OCI-LY1 (cell line): Measurements from ENCODE around the gene NKAIN4.

Experiments
- H2AFZ ChIP-seq: fragments of 200-600 bp; sonication (generic), shearing (Covaris generic); 2 replicates; pipeline ENCODE4 v1.6.0; 2014; ENCODE audit warnings: antibody characterized with exemption, mild to moderate bottlenecking, low read length
- H3F3A ChIP-seq: fragments of 200-600 bp; sonication (generic), shearing (Covaris generic); 2 replicates; pipeline ENCODE4 v1.6.0; 2014; ENCODE audit warnings: mild to moderate bottlenecking, antibody characterized with exemption, low read length, moderate library complexity; ENCODE audit not compliant: insufficient read depth
- H3K27ac ChIP-seq: fragments of 200-600 bp; sonication (generic); 2 replicates; pipeline ENCODE4 v1.5.1; 2014; ENCODE audit warnings: low read length, mixed run types, mild to moderate bottlenecking, low read depth; ENCODE audit not compliant: poor library complexity, severe bottlenecking
- H3K27me3 ChIP-seq: fragments of 200-600 bp; sonication (generic); 2 replicates; pipeline ENCODE4 v1.6.0; 2014; ENCODE audit warnings: antibody characterized with exemption, mild to moderate bottlenecking, low read length, moderate library complexity; ENCODE audit not compliant: insufficient read depth
- H3K36me3 ChIP-seq: fragments of 200-600 bp; sonication (generic); 2 replicates; pipeline ENCODE4 v1.6.1; 2014; ENCODE audit warnings: mild to moderate bottlenecking, antibody characterized with exemption, low read length, moderate library complexity, mixed read lengths; ENCODE audit not compliant: insufficient read depth
- H3K4me1 ChIP-seq: fragments of 200-600 bp; sonication (generic); 2 replicates; pipeline ENCODE4 v1.5.1; 2014; ENCODE audit warnings: mild to moderate bottlenecking, low read length, moderate library complexity; ENCODE audit not compliant: insufficient read depth, severe bottlenecking
- H3K4me2 ChIP-seq: fragments of 200-600 bp; sonication (generic), shearing (Covaris generic); 2 replicates; pipeline ENCODE4 v1.6.1; 2014; ENCODE audit warnings: low read length
- H3K4me3 ChIP-seq: fragments of 200-600 bp; sonication (generic); 2 replicates; pipeline ENCODE4 v1.5.1; 2014; ENCODE audit warnings: low read length, low read depth, mild to moderate bottlenecking, mixed read lengths; ENCODE audit not compliant: poor library complexity, severe bottlenecking
- H3K79me2 ChIP-seq: fragments of 200-600 bp; shearing (Covaris generic); 2 replicates; pipeline ENCODE4 v1.6.1; 2016; ENCODE audit warnings: mixed run types, low read length, mixed read lengths; ENCODE audit not compliant: insufficient read depth
- H3K9ac ChIP-seq: fragments of 200-600 bp; sonication (generic), shearing (Covaris generic); 2 replicates; pipeline ENCODE4 v1.6.1; 2014; ENCODE audit warnings: mild to moderate bottlenecking, low read length, mixed read lengths
- H3K9me2 ChIP-seq: fragments of 200-600 bp; sonication (generic), shearing (Covaris generic); 2 replicates; pipeline ENCODE4 v1.6.1; 2014; ENCODE audit warnings: low read depth, mild to moderate bottlenecking, low read length, mixed read lengths
- H3K9me3 ChIP-seq: fragments of 200-600 bp; shearing (Covaris generic); 2 replicates; pipeline ENCODE4 v1.6.1; 2014; ENCODE audit warnings: low read length, mixed read lengths
- H4K20me1 ChIP-seq: fragments of 200-600 bp; sonication (generic), shearing (Covaris generic); 2 replicates; pipeline ENCODE4 v1.6.0; 2016; ENCODE audit warnings: mild to moderate bottlenecking, low read length; ENCODE audit not compliant: insufficient read depth
- CTCF ChIP-seq: fragments of 200-600 bp; sonication (generic), shearing (Covaris generic); IDR thresholded peaks from 2 replicates; pipeline ENCODE4 v1.5.1; 2017; ENCODE audit warnings: mild to moderate bottlenecking, antibody characterized with exemption, low read length, moderate library complexity, mixed read lengths
- EZH2 ChIP-seq: fragments of 200-600 bp; sonication (generic), shearing (Covaris generic); IDR thresholded peaks from 2 replicates; pipeline ENCODE4 v1.8.0; 2017; ENCODE audit warnings: borderline replicate concordance, mixed run types, mild to moderate bottlenecking, antibody characterized with exemption, low read length, moderate library complexity, mixed read lengths

The NKAIN4 gene

GRCh38 chr20:63257629-63258028 is 3.4 kb upstream of the NKAIN4 start:
- Histone ChIP-seq H3K9ac (no peak overlapping the region), H3K27me3 (no peaks in the 10 kb centered on the region), H3K9me3 (no peaks in the 10 kb centered on the region), H3K79me2 (no peaks in the 10 kb centered on the region), H4K20me1 (no peaks in the 10 kb centered on the region), H2AFZ (no peak overlapping the region), H3K36me3 (no peaks in the 10 kb centered on the region), H3K4me1 (no peaks in the 10 kb centered on the region), H3K27ac (no peak overlapping the region), H3F3A (no peaks in the 10 kb centered on the region), H3K4me3 (no peak overlapping the region), H3K9me2 (no peaks in the 10 kb centered on the region), H3K4me2 (no peak overlapping the region)
- TF ChIP-seq EZH2 (no peak), CTCF (no peak)

GRCh38 chr20:63256954-63257353 is 2.7 kb upstream of the NKAIN4 start:
- no peak overlapping the region for H3K4me2 ChIP-seq

GRCh38 chr20:63255931-63256704 is 1.9 kb upstream of the NKAIN4 start:
- TF ChIP-seq CTCF = no peak
- no peak for TF ChIP-seq EZH2
- Histone ChIP-seq H2AFZ (no peak overlapping the region), H3K27me3 (no peaks in the 10 kb centered on the region), H3K27ac (no peak overlapping the region), H3K79me2 (no peaks in the 10 kb centered on the region), H3K9ac (no peak overlapping the region), H3K36me3 (no peaks in the 10 kb centered on the region), H3K4me3 (no peak overlapping the region), H3F3A (no peaks in the 10 kb centered on the region), H3K4me1 (no peaks in the 10 kb centered on the region), H4K20me1 (no peaks in the 10 kb centered on the region), H3K9me2 (no peaks in the 10 kb centered on the region), H3K4me2 (no peak overlapping the region), H3K9me3 (no peaks in the 10 kb centered on the region)

More at GRCh38 chr20:63256954-63257353, 2.7 kb upstream of the NKAIN4 start:
- no peak overlapping the region for H2AFZ ChIP-seq
- no peak overlapping the region for H3K4me3 ChIP-seq
- no peaks in the 10 kb centered on the region for H3K79me2 ChIP-seq
- H3K4me1 ChIP-seq = no peaks in the 10 kb centered on the region
- H4K20me1 ChIP-seq = no peaks in the 10 kb centered on the region
- TF ChIP-seq CTCF (no peak), EZH2 (no peak)
- H3K9me2 ChIP-seq = no peaks in the 10 kb centered on the region
- no peaks in the 10 kb centered on the region for H3K27me3 ChIP-seq
- H3K27ac ChIP-seq = no peak overlapping the region
- H3K9ac ChIP-seq = no peak overlapping the region
- no peaks in the 10 kb centered on the region for H3F3A ChIP-seq
- H3K36me3 ChIP-seq = no peaks in the 10 kb centered on the region
- H3K9me3 ChIP-seq = no peaks in the 10 kb centered on the region
